HEK293T (cell line): ENCODE results near the gene LINGO1.

Experiments used
- ARNT ChIP-seq: fragments of 450-650 bp; IDR thresholded peaks from 2 replicates; pipeline ENCODE4 v1.6.1; 2017; ENCODE audit warnings: mild to moderate bottlenecking
- BHLHE40 ChIP-seq: fragments of 450-650 bp; IDR thresholded peaks from 2 replicates; pipeline ENCODE4 v1.6.1; 2016; ENCODE audit warnings: mild to moderate bottlenecking, moderate library complexity, borderline replicate concordance
- CTBP1 ChIP-seq: fragments of 450-650 bp; IDR thresholded peaks from 2 replicates; pipeline ENCODE4 v1.6.1; 2016; ENCODE audit warnings: borderline replicate concordance
- ELF4 ChIP-seq: fragments of 450-650 bp; IDR thresholded peaks from 2 replicates; pipeline ENCODE4 v1.6.1; 2017; ENCODE audit warnings: antibody characterized with exemption
- FOXA1 ChIP-seq: fragments of 450-650 bp; IDR thresholded peaks from 2 replicates; pipeline ENCODE4 v1.6.1; 2016; ENCODE audit warnings: mild to moderate bottlenecking
- FOXK2 ChIP-seq: fragments of 450-650 bp; IDR thresholded peaks from 2 replicates; pipeline ENCODE4 v1.6.1; 2016; ENCODE audit warnings: mild to moderate bottlenecking
- FOXM1 ChIP-seq: fragments of 450-650 bp; IDR thresholded peaks from 2 replicates; pipeline ENCODE4 v1.6.1; 2017; ENCODE audit warnings: mild to moderate bottlenecking, borderline replicate concordance
- HDGF ChIP-seq: fragments of 450-650 bp; IDR thresholded peaks from 2 replicates; pipeline ENCODE4 v1.6.1; 2017; ENCODE audit warnings: antibody characterized with exemption, borderline replicate concordance
- L3MBTL2 ChIP-seq: fragments of 450-650 bp; conservative IDR thresholded peaks from 2 replicates; pipeline ENCODE4 v1.6.1; 2016; ENCODE audit warnings: mild to moderate bottlenecking
- LEF1 ChIP-seq: fragments of 450-650 bp; IDR thresholded peaks from 2 replicates; pipeline ENCODE4 v1.6.1; 2017; ENCODE audit warnings: mild to moderate bottlenecking, borderline replicate concordance
- NFRKB ChIP-seq: fragments of 450-650 bp; IDR thresholded peaks from 2 replicates; pipeline ENCODE4 v1.6.1; 2016; ENCODE audit warnings: mild to moderate bottlenecking, moderate library complexity
- PKNOX1 ChIP-seq: fragments of 450-650 bp; IDR thresholded peaks from 2 replicates; pipeline ENCODE4 v1.6.1; 2016
- SP1 ChIP-seq: fragments of 450-650 bp; IDR thresholded peaks from 2 replicates; pipeline ENCODE4 v1.6.1; 2017
- TARDBP ChIP-seq: fragments of 450-650 bp; IDR thresholded peaks from 2 replicates; pipeline ENCODE4 v1.6.1; 2016

GRCh38 chr15:77641999-77642398 is 9.3 kb upstream of the LINGO1 start:
- TF ChIP-seq LEF1 (no peak), FOXM1 (no peak), FOXA1 (no peak), BHLHE40 (no peak), SP1 (no peak), FOXK2 (no peak), PKNOX1 (no peak), ELF4 (no peak), TARDBP (no peak), ARNT (no peak), NFRKB (no peak), CTBP1 (no peak), HDGF (no peak), L3MBTL2 (no peak)
